Neural cell (in vitro differentiated cells): ENCODE data around the gene CELSR2. TPM values are rescaled to one million over a fixed set of nuclear protein-coding genes. Genes with fewer than 3 reads are reported as not detected.

Source experiments
- H2AFZ ChIP-seq: fragments of 200-600, 300-800 bp; sonication (generic), shearing (Covaris generic); 2 replicates; pipeline ENCODE4 v1.6.0; 2014; ENCODE audit warnings: low read depth, mild to moderate bottlenecking, antibody characterized with exemption, low read length, moderate library complexity
- H3F3A ChIP-seq: fragments of 200-600 bp; shearing (Covaris generic); 2 replicates; pipeline ENCODE4 v1.6.1; 2016; ENCODE audit warnings: mild to moderate bottlenecking, moderate library complexity, mixed read lengths, antibody characterized with exemption, low read length; ENCODE audit not compliant: insufficient read depth, poor library complexity, severe bottlenecking
- H3K27ac ChIP-seq: fragments of 200-600, 300-800 bp; sonication (generic), shearing (Covaris generic); 2 replicates; pipeline ENCODE4 v1.5.1; 2014; ENCODE audit warnings: mild to moderate bottlenecking, low read length, moderate library complexity
- H3K27me3 ChIP-seq: fragments of 300-800, 200-600 bp; sonication (generic), shearing (Covaris generic); 2 replicates; pipeline ENCODE4 v1.6.0; 2014; ENCODE audit warnings: mild to moderate bottlenecking, low read depth, low read length, moderate library complexity; ENCODE audit not compliant: insufficient read depth
- H3K36me3 ChIP-seq: fragments of 300-800, 200-600 bp; sonication (generic), shearing (Covaris generic); 2 replicates; pipeline ENCODE4 v1.5.1; 2014; ENCODE audit warnings: mild to moderate bottlenecking, antibody characterized with exemption, low read length, moderate library complexity; ENCODE audit not compliant: insufficient read depth
- H3K4me2 ChIP-seq: fragments of 300-800, 200-600 bp; sonication (generic), shearing (Covaris generic); 2 replicates; pipeline ENCODE4 v1.6.0; 2014; ENCODE audit warnings: mild to moderate bottlenecking, low read length
- H3K4me3 ChIP-seq: fragments of 300-800, 200-600 bp; sonication (generic), shearing (Covaris generic); 2 replicates; pipeline ENCODE4 v1.5.1; 2014; ENCODE audit warnings: mild to moderate bottlenecking, low read length, moderate library complexity
- H3K79me2 ChIP-seq: fragments of 200-600 bp; shearing (Covaris generic); replicated peaks from 2 replicates; pipeline ENCODE4 v1.6.0; 2014; ENCODE audit warnings: mild to moderate bottlenecking, low read length, moderate library complexity; ENCODE audit not compliant: insufficient read depth
- H3K9ac ChIP-seq: fragments of 300-800, 200-600 bp; sonication (generic), shearing (Covaris generic); 2 replicates; pipeline ENCODE4 v1.6.1; 2016; ENCODE audit warnings: mild to moderate bottlenecking, low read length, mixed read lengths
- H3K9me2 ChIP-seq: fragments of 200-600 bp; shearing (Covaris generic); 2 replicates; pipeline ENCODE4 v1.6.1; 2016; ENCODE audit warnings: mild to moderate bottlenecking, low read length, mixed read lengths; ENCODE audit not compliant: insufficient read depth
- H3K9me3 ChIP-seq: fragments of 200-600, 300-800 bp; sonication (generic), shearing (Covaris generic); 2 replicates; pipeline ENCODE4 v1.6.1; 2016; ENCODE audit warnings: mild to moderate bottlenecking, mixed run types, low read length, moderate library complexity, mixed read lengths
- H4K20me1 ChIP-seq: fragments of 200-600 bp; shearing (Covaris generic); 2 replicates; pipeline ENCODE4 v1.6.1; 2016; ENCODE audit warnings: mild to moderate bottlenecking, mixed run types; ENCODE audit not compliant: insufficient read depth
- EP300 ChIP-seq: fragments of 450-650 bp; conservative IDR thresholded peaks from 2 replicates; pipeline ENCODE4 v1.6.1; 2014; ENCODE audit warnings: antibody characterized with exemption, mild to moderate bottlenecking, moderate library complexity; ENCODE audit not compliant: poor library complexity, severe bottlenecking
- EZH2 ChIP-seq: fragments of 200-600, 300-800 bp; shearing (Covaris generic), sonication (generic); IDR thresholded peaks from 2 replicates; pipeline ENCODE4 v1.6.1; 2014; ENCODE audit warnings: antibody characterized with exemption, low read length, borderline replicate concordance, mild to moderate bottlenecking; ENCODE audit not compliant: insufficient read depth, poor library complexity, severe bottlenecking
- MXI1 ChIP-seq: fragments of 450-650 bp; conservative IDR thresholded peaks from 2 replicates; pipeline ENCODE4 v1.6.1; 2014; ENCODE audit warnings: antibody characterized with exemption, mild to moderate bottlenecking; ENCODE audit not compliant: poor library complexity, severe bottlenecking
- POLR2AphosphoS5 ChIP-seq: IDR thresholded peaks from 2 replicates; pipeline ENCODE4 v1.6.1; 2012
- RAD21 ChIP-seq: fragments of 450-650 bp; conservative IDR thresholded peaks from 2 replicates; pipeline ENCODE4 v1.6.1; 2014; ENCODE audit warnings: antibody characterized with exemption, mild to moderate bottlenecking, moderate library complexity
- SMC3 ChIP-seq: fragments of 450-650 bp; conservative IDR thresholded peaks from 2 replicates; pipeline ENCODE4 v1.6.1; 2014; ENCODE audit warnings: antibody characterized with exemption, mild to moderate bottlenecking, moderate library complexity; ENCODE audit not compliant: poor library complexity
- TAF1 ChIP-seq: IDR thresholded peaks from 2 replicates; pipeline ENCODE4 v1.6.1; 2012; ENCODE audit warnings: low read depth
- polyA plus RNA-seq: library from polyadenylated mRNA; depleted of rRNA; stranded (reverse); fragments of >200 nt; gene quantifications from 2 replicates; pipeline ENCODE4 v1.2.3, GENCODE V29; 2014
- TF ChIP-seq, protein P1 (sequence below): fragments of 450-650 bp; IDR thresholded peaks from 2 replicates; pipeline ENCODE4 v1.5.1; 2014; ENCODE audit warnings: antibody characterized with exemption, mild to moderate bottlenecking, moderate library complexity; ENCODE audit not compliant: poor library complexity, severe bottlenecking
- TF ChIP-seq, protein P2 (sequence below): IDR thresholded peaks from 2 replicates; pipeline ENCODE4 v1.6.1; 2012; ENCODE audit warnings: borderline replicate concordance

The CELSR2 gene
- polyA plus RNA-seq, 1 donor from 2014 or later, result 7.9 TPM

DNA sequence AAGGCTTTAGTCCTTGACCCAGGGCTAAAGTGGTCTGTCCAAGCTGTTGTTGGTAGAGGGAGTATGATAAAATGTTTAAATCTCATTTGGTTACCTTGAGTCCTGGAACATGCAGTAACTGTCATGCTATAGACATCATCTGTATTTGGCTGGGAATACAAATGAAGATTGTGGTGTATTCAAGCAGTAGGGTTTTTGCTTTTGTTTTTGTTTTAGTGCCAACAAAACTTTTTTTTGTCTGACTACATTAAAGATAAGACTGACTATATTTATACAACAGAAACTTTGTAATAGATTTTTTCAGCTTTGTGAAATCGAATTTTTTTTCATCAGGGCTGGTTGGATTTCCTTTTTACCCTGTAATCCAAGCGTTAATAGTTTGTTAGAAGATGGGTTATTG is 43.0 kb upstream of the CELSR2 start:
- H2AFZ ChIP-seq, result no peak overlapping the region
- no peaks in the 10 kb centered on the region for H3K79me2 ChIP-seq
- H3K4me3 ChIP-seq, result no peak overlapping the region
- no peaks in the 10 kb centered on the region for H3F3A ChIP-seq
- H4K20me1 ChIP-seq, result no peaks in the 10 kb centered on the region
- no peaks in the 10 kb centered on the region for H3K27me3 ChIP-seq
- no peaks in the 10 kb centered on the region for H3K9me2 ChIP-seq
- H3K4me2 ChIP-seq, result no peak overlapping the region
- no peak overlapping the region for H3K9ac ChIP-seq
- H3K36me3 ChIP-seq, result no peaks in the 10 kb centered on the region
- TF ChIP-seq, protein P1, sequence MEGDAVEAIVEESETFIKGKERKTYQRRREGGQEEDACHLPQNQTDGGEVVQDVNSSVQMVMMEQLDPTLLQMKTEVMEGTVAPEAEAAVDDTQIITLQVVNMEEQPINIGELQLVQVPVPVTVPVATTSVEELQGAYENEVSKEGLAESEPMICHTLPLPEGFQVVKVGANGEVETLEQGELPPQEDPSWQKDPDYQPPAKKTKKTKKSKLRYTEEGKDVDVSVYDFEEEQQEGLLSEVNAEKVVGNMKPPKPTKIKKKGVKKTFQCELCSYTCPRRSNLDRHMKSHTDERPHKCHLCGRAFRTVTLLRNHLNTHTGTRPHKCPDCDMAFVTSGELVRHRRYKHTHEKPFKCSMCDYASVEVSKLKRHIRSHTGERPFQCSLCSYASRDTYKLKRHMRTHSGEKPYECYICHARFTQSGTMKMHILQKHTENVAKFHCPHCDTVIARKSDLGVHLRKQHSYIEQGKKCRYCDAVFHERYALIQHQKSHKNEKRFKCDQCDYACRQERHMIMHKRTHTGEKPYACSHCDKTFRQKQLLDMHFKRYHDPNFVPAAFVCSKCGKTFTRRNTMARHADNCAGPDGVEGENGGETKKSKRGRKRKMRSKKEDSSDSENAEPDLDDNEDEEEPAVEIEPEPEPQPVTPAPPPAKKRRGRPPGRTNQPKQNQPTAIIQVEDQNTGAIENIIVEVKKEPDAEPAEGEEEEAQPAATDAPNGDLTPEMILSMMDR, result no peak
- TF ChIP-seq POLR2AphosphoS5, result no peak
- no peak for TF ChIP-seq RAD21
- no peak for TF ChIP-seq TAF1
- no peak for TF ChIP-seq EZH2
- TF ChIP-seq, protein P2, sequence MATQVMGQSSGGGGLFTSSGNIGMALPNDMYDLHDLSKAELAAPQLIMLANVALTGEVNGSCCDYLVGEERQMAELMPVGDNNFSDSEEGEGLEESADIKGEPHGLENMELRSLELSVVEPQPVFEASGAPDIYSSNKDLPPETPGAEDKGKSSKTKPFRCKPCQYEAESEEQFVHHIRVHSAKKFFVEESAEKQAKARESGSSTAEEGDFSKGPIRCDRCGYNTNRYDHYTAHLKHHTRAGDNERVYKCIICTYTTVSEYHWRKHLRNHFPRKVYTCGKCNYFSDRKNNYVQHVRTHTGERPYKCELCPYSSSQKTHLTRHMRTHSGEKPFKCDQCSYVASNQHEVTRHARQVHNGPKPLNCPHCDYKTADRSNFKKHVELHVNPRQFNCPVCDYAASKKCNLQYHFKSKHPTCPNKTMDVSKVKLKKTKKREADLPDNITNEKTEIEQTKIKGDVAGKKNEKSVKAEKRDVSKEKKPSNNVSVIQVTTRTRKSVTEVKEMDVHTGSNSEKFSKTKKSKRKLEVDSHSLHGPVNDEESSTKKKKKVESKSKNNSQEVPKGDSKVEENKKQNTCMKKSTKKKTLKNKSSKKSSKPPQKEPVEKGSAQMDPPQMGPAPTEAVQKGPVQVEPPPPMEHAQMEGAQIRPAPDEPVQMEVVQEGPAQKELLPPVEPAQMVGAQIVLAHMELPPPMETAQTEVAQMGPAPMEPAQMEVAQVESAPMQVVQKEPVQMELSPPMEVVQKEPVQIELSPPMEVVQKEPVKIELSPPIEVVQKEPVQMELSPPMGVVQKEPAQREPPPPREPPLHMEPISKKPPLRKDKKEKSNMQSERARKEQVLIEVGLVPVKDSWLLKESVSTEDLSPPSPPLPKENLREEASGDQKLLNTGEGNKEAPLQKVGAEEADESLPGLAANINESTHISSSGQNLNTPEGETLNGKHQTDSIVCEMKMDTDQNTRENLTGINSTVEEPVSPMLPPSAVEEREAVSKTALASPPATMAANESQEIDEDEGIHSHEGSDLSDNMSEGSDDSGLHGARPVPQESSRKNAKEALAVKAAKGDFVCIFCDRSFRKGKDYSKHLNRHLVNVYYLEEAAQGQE, result no peak
- no peak for TF ChIP-seq SMC3
- no peak for TF ChIP-seq MXI1
- TF ChIP-seq EP300, result no peak
- no peaks in the 10 kb centered on the region for H3K9me3 ChIP-seq
- no peak overlapping the region for H3K27ac ChIP-seq

DNA sequence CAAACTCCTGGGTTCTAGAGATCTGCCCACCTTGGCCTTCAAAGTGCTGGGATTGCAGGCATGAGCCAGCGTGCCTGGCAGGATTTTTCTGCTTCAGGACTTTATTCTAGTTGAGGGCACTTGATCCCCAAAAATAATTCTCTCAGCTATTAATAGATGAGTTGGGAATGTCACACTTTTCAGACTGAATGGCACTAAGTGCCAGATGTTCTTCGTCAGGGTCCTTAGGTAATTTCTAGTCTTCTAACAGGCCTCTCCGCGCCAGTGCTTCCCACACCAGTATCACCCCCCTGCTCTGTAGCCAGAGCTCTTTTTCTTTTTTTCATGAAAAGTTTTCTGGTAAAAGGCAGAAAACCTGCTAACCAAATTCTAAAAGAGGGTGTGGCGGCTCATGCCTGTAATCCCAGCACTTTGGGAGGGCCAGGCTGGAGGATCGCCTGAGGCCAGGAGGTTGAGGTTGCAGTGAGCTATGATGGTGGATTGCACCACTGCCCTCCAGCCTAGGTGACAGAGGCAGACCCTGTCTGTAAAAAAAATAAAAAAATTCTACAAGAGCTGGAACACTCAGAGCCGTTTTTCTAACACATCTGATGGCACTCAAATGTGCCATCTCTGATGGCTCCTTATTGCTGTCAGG is 41.8 kb upstream of the CELSR2 start:
- no peaks in the 10 kb centered on the region for H3K79me2 ChIP-seq
- H3K4me3 ChIP-seq, result no peak overlapping the region
- no peak overlapping the region for H3K27ac ChIP-seq
- no peaks in the 10 kb centered on the region for H3K36me3 ChIP-seq
- no peak overlapping the region for H3K9ac ChIP-seq
- H2AFZ ChIP-seq, result no peak overlapping the region
- TF ChIP-seq POLR2AphosphoS5, result no peak
- no peak for TF ChIP-seq SMC3
- TF ChIP-seq MXI1, result no peak
- no peak for TF ChIP-seq EP300
- no peak overlapping the region for H3K4me2 ChIP-seq
- H3F3A ChIP-seq, result no peaks in the 10 kb centered on the region
- H3K9me3 ChIP-seq, result no peaks in the 10 kb centered on the region
- no peaks in the 10 kb centered on the region for H3K9me2 ChIP-seq
- H4K20me1 ChIP-seq, result no peaks in the 10 kb centered on the region
- no peaks in the 10 kb centered on the region for H3K27me3 ChIP-seq
